ENCODE data around the gene CA14. TPM values are rescaled to one million over a fixed set of nuclear protein-coding genes. Genes with fewer than 3 reads are reported as not detected.

The CA14 gene
- total and polyA plus RNA-seq, 2 experiments from 2014 or later, result 41.3 to 47.4 TPM

- Histone ChIP-seq H3K4me2 (peak within 1 kb of the TSS; percentile 99), H4K20me1 (replicated peaks; ENCODE audit: insufficient read depth) (peaks cover 9% of the 10 kb centered on the region; the same call in 1 of the 2 replicates), H3K79me2 (replicated peaks; ENCODE audit: insufficient read depth) (peaks cover 47% of the 10 kb centered on the region), H3K27ac (ENCODE audit: low read depth) (peak within 1 kb of the TSS; percentile 93), H3K27me3 (ENCODE audit: insufficient read depth) (no peaks in the 10 kb centered on the region), H3K9me2 (ENCODE audit: insufficient read depth) (no peaks in the 10 kb centered on the region), H3K4me1 (ENCODE audit: insufficient read depth) (peaks cover 10% of the 10 kb centered on the region), H2AFZ (peak within 1 kb of the TSS; percentile 56; the same call in 1 of the 2 replicates), H3K4me3 (peak within 1 kb of the TSS; percentile 98), H3K36me3 (ENCODE audit: insufficient read depth) (peaks cover 22% of the 10 kb centered on the region), H3F3A (replicated peaks; ENCODE audit: low read depth) (peaks cover 24% of the 10 kb centered on the region; the same call in 1 of the 2 replicates)
- ATAC-seq, result peak; percentile 99
- peaks cover 15% of the 10 kb centered on the region for H3K27me3 Mint-ChIP-seq (ENCODE audit: insufficient read depth, low read depth, poor library complexity)
- peak within 1 kb of the TSS; percentile 98 for H3K27ac Mint-ChIP-seq
- H3K4me1 Mint-ChIP-seq, result peaks cover 14% of the 10 kb centered on the region
- no peak for TF ChIP-seq NANOG (IDR thresholded peaks at IDR 0.05; ENCODE audit: borderline replicate concordance)
- TF ChIP-seq, protein P1, sequence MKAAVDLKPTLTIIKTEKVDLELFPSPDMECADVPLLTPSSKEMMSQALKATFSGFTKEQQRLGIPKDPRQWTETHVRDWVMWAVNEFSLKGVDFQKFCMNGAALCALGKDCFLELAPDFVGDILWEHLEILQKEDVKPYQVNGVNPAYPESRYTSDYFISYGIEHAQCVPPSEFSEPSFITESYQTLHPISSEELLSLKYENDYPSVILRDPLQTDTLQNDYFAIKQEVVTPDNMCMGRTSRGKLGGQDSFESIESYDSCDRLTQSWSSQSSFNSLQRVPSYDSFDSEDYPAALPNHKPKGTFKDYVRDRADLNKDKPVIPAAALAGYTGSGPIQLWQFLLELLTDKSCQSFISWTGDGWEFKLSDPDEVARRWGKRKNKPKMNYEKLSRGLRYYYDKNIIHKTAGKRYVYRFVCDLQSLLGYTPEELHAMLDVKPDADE (IDR thresholded peaks at IDR 0.05), result peak; percentile 86
- TF ChIP-seq POLR2AphosphoS5 (IDR thresholded peaks at IDR 0.05; ENCODE audit: low read depth), result peak; percentile 96
- no peak for TF ChIP-seq STAT1 (IDR thresholded peaks at IDR 0.05; ENCODE audit: unreplicated experiment)
- TF ChIP-seq, protein P2, sequence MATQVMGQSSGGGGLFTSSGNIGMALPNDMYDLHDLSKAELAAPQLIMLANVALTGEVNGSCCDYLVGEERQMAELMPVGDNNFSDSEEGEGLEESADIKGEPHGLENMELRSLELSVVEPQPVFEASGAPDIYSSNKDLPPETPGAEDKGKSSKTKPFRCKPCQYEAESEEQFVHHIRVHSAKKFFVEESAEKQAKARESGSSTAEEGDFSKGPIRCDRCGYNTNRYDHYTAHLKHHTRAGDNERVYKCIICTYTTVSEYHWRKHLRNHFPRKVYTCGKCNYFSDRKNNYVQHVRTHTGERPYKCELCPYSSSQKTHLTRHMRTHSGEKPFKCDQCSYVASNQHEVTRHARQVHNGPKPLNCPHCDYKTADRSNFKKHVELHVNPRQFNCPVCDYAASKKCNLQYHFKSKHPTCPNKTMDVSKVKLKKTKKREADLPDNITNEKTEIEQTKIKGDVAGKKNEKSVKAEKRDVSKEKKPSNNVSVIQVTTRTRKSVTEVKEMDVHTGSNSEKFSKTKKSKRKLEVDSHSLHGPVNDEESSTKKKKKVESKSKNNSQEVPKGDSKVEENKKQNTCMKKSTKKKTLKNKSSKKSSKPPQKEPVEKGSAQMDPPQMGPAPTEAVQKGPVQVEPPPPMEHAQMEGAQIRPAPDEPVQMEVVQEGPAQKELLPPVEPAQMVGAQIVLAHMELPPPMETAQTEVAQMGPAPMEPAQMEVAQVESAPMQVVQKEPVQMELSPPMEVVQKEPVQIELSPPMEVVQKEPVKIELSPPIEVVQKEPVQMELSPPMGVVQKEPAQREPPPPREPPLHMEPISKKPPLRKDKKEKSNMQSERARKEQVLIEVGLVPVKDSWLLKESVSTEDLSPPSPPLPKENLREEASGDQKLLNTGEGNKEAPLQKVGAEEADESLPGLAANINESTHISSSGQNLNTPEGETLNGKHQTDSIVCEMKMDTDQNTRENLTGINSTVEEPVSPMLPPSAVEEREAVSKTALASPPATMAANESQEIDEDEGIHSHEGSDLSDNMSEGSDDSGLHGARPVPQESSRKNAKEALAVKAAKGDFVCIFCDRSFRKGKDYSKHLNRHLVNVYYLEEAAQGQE (IDR thresholded peaks at IDR 0.05; ENCODE audit: unreplicated experiment), result no peak
- TF ChIP-seq CREB1 (CRISPR knock-in tag; IDR thresholded peaks at IDR 0.05; ENCODE audit: low read depth), result peak; percentile 91
- no peak for TF ChIP-seq EZH2phosphoT487 (IDR thresholded peaks at IDR 0.05; ENCODE audit: unreplicated experiment)
- H3K36me3 Mint-ChIP-seq (ENCODE audit: low read depth), result peaks cover 45% of the 10 kb centered on the region
- no peaks in the 10 kb centered on the region for H3K9me3 Mint-ChIP-seq
- peak within 1 kb of the TSS; percentile 98 for H3K4me3 Mint-ChIP-seq
- peak; percentile 99 for DNase-seq (ENCODE audit: low spot score)
Observed at GRCh38 chr1:150293433-150294253, 36.1 kb downstream of the CA14 start, which contains the start of gene MRPS21. MRPS21 (plus strand) TSS chr1:150293861; CDS start chr1:150294367, 506 bp downstream.

DNA sequence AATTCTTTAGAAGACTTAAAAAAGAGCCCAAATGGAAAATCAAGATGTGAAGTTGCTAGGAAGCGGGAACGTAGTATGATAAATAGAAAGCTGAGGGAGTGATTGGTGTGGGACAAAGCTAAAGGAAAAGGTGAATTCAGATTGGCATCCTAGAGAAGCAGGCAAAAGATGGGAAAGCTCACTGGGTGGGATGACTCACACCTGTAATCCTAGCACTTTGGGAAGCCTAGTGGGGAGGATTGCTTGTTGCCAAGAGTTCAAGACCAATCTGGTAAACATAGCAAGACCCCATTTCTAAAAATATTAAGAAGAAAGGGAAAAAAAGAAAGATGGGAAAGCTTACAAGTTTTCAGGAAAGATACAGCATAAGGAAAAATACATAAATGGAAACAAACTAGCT lies 37.9 kb downstream of the CA14 start:
- Histone ChIP-seq H3K4me3 (no peak overlapping the region), H3K27me3 (ENCODE audit: insufficient read depth) (no peaks in the 10 kb centered on the region), H3K9me2 (ENCODE audit: insufficient read depth) (no peaks in the 10 kb centered on the region), H2AFZ (no peak overlapping the region), H3K27ac (ENCODE audit: low read depth) (peak overlapping the region; percentile 50; the same call in 1 of the 2 replicates), H3K4me2 (peak overlapping the region; percentile 55), H3F3A (replicated peaks; ENCODE audit: low read depth) (peaks cover 24% of the 10 kb centered on the region; the same call in 1 of the 2 replicates), H3K4me1 (ENCODE audit: insufficient read depth) (peaks cover 16% of the 10 kb centered on the region), H3K79me2 (replicated peaks; ENCODE audit: insufficient read depth) (peaks cover 57% of the 10 kb centered on the region), H3K36me3 (ENCODE audit: insufficient read depth) (peaks cover 32% of the 10 kb centered on the region), H4K20me1 (replicated peaks; ENCODE audit: insufficient read depth) (peaks cover 9% of the 10 kb centered on the region; the same call in 1 of the 2 replicates)
- H3K27me3 Mint-ChIP-seq (ENCODE audit: insufficient read depth, low read depth, poor library complexity), result peaks cover 14% of the 10 kb centered on the region
- no peaks in the 10 kb centered on the region for H3K9me3 Mint-ChIP-seq
- H3K27ac Mint-ChIP-seq, result peak overlapping the region; percentile 3; the same call in 1 of the 2 replicates
- H3K36me3 Mint-ChIP-seq (ENCODE audit: low read depth), result peaks cover 63% of the 10 kb centered on the region
- H3K4me3 Mint-ChIP-seq, result peak overlapping the region; percentile 98
- ATAC-seq (no peak), DNase-seq (ENCODE audit: low spot score) (no peak)
- H3K4me1 Mint-ChIP-seq, result peaks cover 17% of the 10 kb centered on the region
- TF ChIP-seq ZNF331 (CRISPR knock-in tag; IDR thresholded peaks at IDR 0.05; ENCODE audit: low read depth) (no peak), STAT1 (IDR thresholded peaks at IDR 0.05; ENCODE audit: unreplicated experiment) (no peak), POLR2AphosphoS5 (IDR thresholded peaks at IDR 0.05; ENCODE audit: low read depth) (no peak), NANOG (IDR thresholded peaks at IDR 0.05; ENCODE audit: borderline replicate concordance) (no peak), CREB1 (CRISPR knock-in tag; IDR thresholded peaks at IDR 0.05; ENCODE audit: low read depth) (no peak), ZNF114 (CRISPR knock-in tag; IDR thresholded peaks at IDR 0.05) (no peak)
- TF ChIP-seq, protein P3, sequence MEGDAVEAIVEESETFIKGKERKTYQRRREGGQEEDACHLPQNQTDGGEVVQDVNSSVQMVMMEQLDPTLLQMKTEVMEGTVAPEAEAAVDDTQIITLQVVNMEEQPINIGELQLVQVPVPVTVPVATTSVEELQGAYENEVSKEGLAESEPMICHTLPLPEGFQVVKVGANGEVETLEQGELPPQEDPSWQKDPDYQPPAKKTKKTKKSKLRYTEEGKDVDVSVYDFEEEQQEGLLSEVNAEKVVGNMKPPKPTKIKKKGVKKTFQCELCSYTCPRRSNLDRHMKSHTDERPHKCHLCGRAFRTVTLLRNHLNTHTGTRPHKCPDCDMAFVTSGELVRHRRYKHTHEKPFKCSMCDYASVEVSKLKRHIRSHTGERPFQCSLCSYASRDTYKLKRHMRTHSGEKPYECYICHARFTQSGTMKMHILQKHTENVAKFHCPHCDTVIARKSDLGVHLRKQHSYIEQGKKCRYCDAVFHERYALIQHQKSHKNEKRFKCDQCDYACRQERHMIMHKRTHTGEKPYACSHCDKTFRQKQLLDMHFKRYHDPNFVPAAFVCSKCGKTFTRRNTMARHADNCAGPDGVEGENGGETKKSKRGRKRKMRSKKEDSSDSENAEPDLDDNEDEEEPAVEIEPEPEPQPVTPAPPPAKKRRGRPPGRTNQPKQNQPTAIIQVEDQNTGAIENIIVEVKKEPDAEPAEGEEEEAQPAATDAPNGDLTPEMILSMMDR (conservative IDR thresholded peaks at IDR 0.05; ENCODE audit: low read depth in 2 of 2), result no peak
- TF ChIP-seq, protein P2 (IDR thresholded peaks at IDR 0.05; ENCODE audit: unreplicated experiment), result no peak
- TF ChIP-seq, protein P1 (IDR thresholded peaks at IDR 0.05), result no peak
